ENCODE data around the gene AMBP. TPM values are rescaled to one million over a fixed set of nuclear protein-coding genes. Genes with fewer than 3 reads are reported as not detected.
"Not testable (repeated sequence)": the region's sequence is repeated elsewhere in the genome, so short reads cannot be mapped to it uniquely, and the experiment has no call there.

Gene AMBP
- total RNA-seq, 1 donor from 2014 or later, result 0.51 TPM

- no peak for DNase-seq
- intact Hi-C loops (cut with DNase I), result no loop called here
Measured at GRCh38 chr9:114096041-114096511, 18.0 kb upstream of the AMBP start.

GRCh38 chr9:114094971-114095370 is 16.9 kb upstream of the AMBP start:
- ATAC-seq (ENCODE audit: poor library complexity) (no peak), DNase-seq (no peak)
- intact Hi-C loops (cut with DNase I), result no loop called here

More at GRCh38 chr9:114096041-114096511, 18.0 kb upstream of the AMBP start:
- ATAC-seq (ENCODE audit: poor library complexity), result no peak

GRCh38 chr9:114093761-114094505 is 15.8 kb upstream of the AMBP start:
- DNase-seq, result no peak
- intact Hi-C loops (cut with DNase I), result no loop called here
- ATAC-seq (ENCODE audit: poor library complexity), result no peak

GRCh38 chr9:114093031-114093471 is 15.0 kb upstream of the AMBP start:
- ATAC-seq (ENCODE audit: poor library complexity) (no peak), DNase-seq (no peak)
- intact Hi-C loops (cut with DNase I), result no loop called here

- ATAC-seq (ENCODE audit: poor library complexity) (no peak), DNase-seq (no peak)
- intact Hi-C loops (cut with DNase I), result no loop called here
Measured at GRCh38 chr9:114092336-114092735, 14.2 kb upstream of the AMBP start.

GRCh38 chr9:114091711-114092110 is 13.6 kb upstream of the AMBP start:
- intact Hi-C loops (cut with DNase I), result no loop called here
- no peak for DNase-seq
- no peak for ATAC-seq (ENCODE audit: poor library complexity)

GRCh38 chr9:114090798-114091197 is 12.7 kb upstream of the AMBP start:
- no peak for DNase-seq
- intact Hi-C loops (cut with DNase I), result no loop called here
- ATAC-seq (ENCODE audit: poor library complexity), result no peak

- DNase-seq (no peak), ATAC-seq (ENCODE audit: poor library complexity) (no peak)
- intact Hi-C loops (cut with DNase I), result no loop called here
Measured at GRCh38 chr9:114089206-114089840, 11.2 kb upstream of the AMBP start.

- ATAC-seq (ENCODE audit: poor library complexity) (no peak), DNase-seq (no peak)
- intact Hi-C loops (cut with DNase I), result no loop called here
Measured at GRCh38 chr9:114088571-114089170, 10.6 kb upstream of the AMBP start.

GRCh38 chr9:114087721-114088120 is 9.6 kb upstream of the AMBP start:
- intact Hi-C loops (cut with DNase I), result no loop called here
- ATAC-seq (ENCODE audit: poor library complexity), result no peak
- DNase-seq, result no peak

- intact Hi-C loops (cut with DNase I), result no loop called here
- DNase-seq (no peak), ATAC-seq (ENCODE audit: poor library complexity) (no peak)
Measured at GRCh38 chr9:114086607-114087006, 8.5 kb upstream of the AMBP start.

- intact Hi-C loops (cut with DNase I), result no loop called here
Measured at GRCh38 chr9:114086009-114086408, 7.9 kb upstream of the AMBP start.

GRCh38 chr9:114085387-114085789 is 7.3 kb upstream of the AMBP start:
- intact Hi-C loops (cut with DNase I), result no loop called here
- ATAC-seq (ENCODE audit: poor library complexity) (no peak), DNase-seq (no peak)

More at GRCh38 chr9:114086009-114086408, 7.9 kb upstream of the AMBP start:
- DNase-seq (no peak), ATAC-seq (ENCODE audit: poor library complexity) (no peak)

- ATAC-seq (ENCODE audit: poor library complexity) (no peak), DNase-seq (no peak)
- intact Hi-C loops (cut with DNase I), result no loop called here
Measured at GRCh38 chr9:114084282-114085073, 6.4 kb upstream of the AMBP start.

GRCh38 chr9:114083666-114084065 is 5.6 kb upstream of the AMBP start:
- intact Hi-C loops (cut with DNase I), result loop anchor here (2.0 kb wide), 1 partner anchor 207 kb away; no protein-coding TSS in a partner anchor
- DNase-seq (no peak), ATAC-seq (ENCODE audit: poor library complexity) (no peak)

GRCh38 chr9:114082763-114083412 is 4.8 kb upstream of the AMBP start:
- intact Hi-C loops (cut with DNase I), result loop anchor here (2.0 kb wide), 1 partner anchor 208 kb away; no protein-coding TSS in a partner anchor
- ATAC-seq (ENCODE audit: poor library complexity), result peak; percentile 15
- DNase-seq, result not testable (repeated sequence)

- intact Hi-C loops (cut with DNase I), result loop anchor here (2.0 kb wide), 1 partner anchor 209 kb away; no protein-coding TSS in a partner anchor
- peak; percentile 86 for DNase-seq
Measured at GRCh38 chr9:114082017-114082762, 4.1 kb upstream of the AMBP start.

More at GRCh38 chr9:114082017-114082762, 4.1 kb upstream of the AMBP start:
- peak; percentile 95 for ATAC-seq (ENCODE audit: poor library complexity)
